NB4 (cell line): ENCODE measurements around the gene CDC7.

Experiments used
- POLR2A ChIP-seq: IDR thresholded peaks from 2 replicates; pipeline ENCODE4 v1.6.1; 2011; ENCODE audit warnings: mild to moderate bottlenecking; ENCODE audit not compliant: insufficient read length; ENCODE audit errors: extremely low read depth
- TF ChIP-seq, protein P1 (sequence below): IDR thresholded peaks from one replicate; pipeline ENCODE4 v1.5.1; 2012; ENCODE audit warnings: low read depth, low read length
- TF ChIP-seq, protein P2 (sequence below): IDR thresholded peaks from 2 replicates; pipeline ENCODE4 v1.6.1; 2011; ENCODE audit warnings: low read depth, low read length

DNA sequence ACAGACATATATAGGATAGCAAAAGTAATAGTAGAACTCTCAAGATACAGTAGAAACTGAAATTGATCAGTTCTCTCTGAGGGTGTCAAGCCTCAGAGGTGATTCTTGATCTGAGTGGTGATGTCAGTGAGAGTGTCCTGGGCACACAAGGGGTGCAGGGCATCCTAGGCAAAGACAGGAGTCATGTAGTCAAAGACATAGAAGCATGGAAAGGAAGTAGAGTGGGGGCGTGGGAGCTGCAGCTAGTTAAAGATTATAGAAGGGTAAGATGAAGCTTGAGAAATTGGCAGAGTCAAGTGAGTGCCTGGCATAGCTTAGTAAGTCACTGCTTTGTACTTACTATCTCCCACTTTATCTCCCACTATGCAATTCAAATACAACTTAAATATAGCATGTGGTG, 22.8 kb downstream of the CDC7 start:
- TF ChIP-seq POLR2A: no peak
- TF ChIP-seq, protein P1, sequence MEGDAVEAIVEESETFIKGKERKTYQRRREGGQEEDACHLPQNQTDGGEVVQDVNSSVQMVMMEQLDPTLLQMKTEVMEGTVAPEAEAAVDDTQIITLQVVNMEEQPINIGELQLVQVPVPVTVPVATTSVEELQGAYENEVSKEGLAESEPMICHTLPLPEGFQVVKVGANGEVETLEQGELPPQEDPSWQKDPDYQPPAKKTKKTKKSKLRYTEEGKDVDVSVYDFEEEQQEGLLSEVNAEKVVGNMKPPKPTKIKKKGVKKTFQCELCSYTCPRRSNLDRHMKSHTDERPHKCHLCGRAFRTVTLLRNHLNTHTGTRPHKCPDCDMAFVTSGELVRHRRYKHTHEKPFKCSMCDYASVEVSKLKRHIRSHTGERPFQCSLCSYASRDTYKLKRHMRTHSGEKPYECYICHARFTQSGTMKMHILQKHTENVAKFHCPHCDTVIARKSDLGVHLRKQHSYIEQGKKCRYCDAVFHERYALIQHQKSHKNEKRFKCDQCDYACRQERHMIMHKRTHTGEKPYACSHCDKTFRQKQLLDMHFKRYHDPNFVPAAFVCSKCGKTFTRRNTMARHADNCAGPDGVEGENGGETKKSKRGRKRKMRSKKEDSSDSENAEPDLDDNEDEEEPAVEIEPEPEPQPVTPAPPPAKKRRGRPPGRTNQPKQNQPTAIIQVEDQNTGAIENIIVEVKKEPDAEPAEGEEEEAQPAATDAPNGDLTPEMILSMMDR: no peak
- TF ChIP-seq, protein P2, sequence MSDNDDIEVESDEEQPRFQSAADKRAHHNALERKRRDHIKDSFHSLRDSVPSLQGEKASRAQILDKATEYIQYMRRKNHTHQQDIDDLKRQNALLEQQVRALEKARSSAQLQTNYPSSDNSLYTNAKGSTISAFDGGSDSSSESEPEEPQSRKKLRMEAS: no peak
